GM18868 (cell line): ENCODE results near the gene SMYD1.

Source experiments
- ATAC-seq: cut with Tn5 transposase; IDR thresholded peaks from one replicate; pipeline ENCODE4 v1.9.1; 2021; ENCODE audit warnings: mild to moderate bottlenecking, moderate library complexity; ENCODE audit not compliant: unreplicated experiment

The SMYD1 gene

GRCh38 chr2:88139203-88139702 lies 71.6 kb downstream of the SMYD1 start:
- ATAC-seq = no peak

DNA sequence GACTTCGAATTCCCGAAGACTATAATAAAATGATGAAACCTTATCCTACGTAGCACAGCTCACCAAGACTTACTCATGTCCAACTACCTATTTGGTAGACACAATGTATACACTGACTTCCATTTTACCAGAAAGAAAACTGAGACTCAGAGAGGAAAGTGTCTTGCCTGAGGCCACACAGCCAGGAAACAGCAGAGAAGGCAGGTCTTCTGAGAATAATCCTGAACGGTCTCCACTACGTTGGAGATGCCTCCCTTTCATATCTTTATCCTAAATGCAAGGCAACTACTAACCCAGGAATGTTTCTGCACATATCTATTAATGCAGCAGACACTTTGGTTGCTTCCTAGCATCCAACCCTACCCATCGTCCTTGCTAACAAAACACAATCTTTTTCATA lies 72.2 kb downstream of the SMYD1 start:
- no peak for ATAC-seq

DNA sequence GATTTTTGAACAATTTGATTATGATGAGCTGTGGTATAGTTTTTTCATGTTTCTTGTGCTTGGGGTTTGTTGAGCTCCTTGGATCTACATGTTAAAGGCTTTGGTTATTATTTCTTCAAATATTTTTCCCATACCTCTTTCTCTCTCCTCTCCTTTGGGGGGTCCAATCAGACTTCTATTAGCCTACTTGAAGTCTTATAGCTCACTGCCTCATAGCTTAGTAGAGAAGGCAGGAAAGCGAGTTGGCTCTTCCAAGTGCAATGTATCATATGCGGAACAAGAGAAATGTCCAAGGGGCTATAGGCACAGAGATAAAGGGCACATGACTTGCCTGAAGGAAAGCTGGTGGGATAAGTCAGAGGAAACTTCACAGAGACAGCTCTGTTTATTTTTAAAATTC lies 74.3 kb downstream of the SMYD1 start:
- no peak for ATAC-seq

GRCh38 chr2:88144271-88144670 lies 76.6 kb downstream of the SMYD1 start:
- no peak for ATAC-seq

DNA sequence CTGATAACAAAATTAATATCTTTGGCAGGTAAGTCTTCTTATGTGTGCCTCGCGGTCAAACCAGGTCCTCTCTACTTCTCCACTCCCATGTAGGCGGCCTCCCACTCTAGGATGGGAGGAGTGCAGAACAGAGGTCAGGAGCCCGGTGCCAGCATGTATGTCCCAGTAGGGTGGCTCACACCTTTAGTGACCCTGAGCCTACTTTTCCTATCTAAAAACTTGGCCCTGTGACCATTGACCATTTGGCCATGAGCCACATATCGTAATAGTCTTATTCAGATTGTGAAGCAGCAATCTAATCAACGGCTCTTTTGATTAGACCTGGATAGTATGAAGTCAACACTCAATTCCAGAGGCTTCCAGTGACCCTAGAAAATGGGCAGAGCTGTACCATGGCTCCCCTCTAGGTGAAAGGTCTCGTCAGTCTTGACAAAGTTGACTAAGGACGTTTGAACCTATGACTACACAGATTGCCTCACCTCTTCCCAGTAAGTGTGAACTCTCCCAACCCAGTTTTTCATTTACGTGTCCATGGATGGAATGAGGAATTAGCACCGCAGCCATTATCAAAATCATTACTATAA lies 77.4 kb downstream of the SMYD1 start:
- no peak for ATAC-seq

DNA sequence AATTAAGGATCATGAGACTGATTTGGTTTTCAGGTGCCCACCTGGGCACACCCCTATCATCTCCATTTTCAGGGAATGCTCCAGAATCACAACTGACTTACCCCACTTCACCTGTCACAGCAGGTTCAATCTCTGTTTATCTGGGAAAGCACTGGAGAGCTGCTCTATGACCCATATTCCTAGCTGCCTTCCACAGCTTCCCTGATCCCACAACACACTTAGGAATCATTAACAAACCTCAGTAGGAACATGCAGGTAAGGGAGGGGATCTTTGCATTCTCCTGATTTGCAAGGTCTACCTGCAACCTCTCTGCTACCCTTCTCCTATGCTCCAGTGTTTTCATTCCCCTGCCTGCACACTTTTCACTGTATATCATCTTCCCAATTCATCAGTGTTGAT lies 79.0 kb downstream of the SMYD1 start:
- no peak for ATAC-seq

- ATAC-seq = no peak
Observed at GRCh38 chr2:88147145-88147544, 79.5 kb downstream of the SMYD1 start.

DNA sequence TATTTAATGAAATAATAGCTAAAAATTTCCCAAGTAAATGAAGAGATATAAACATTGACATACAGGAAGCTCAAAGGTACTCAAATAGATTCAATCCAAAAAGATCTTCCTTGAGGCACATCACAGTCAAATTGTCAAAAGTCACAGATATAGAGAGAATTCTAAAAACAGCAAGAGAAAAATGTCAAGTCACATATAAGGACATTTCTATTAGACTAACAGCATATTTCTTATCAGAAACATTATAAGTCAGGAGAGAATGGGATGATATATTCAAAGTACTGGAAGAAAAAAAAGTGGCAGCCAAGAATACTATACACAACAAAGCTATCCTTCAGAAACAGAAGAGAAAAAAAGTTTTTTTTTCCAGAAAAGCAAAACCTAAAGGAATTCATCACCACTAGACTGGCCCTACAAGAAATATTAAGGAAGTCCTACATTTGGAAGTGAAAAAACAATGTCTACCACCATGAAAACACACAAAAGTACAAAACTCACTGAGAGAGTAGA lies 81.4 kb downstream of the SMYD1 start:
- no peak for ATAC-seq

DNA sequence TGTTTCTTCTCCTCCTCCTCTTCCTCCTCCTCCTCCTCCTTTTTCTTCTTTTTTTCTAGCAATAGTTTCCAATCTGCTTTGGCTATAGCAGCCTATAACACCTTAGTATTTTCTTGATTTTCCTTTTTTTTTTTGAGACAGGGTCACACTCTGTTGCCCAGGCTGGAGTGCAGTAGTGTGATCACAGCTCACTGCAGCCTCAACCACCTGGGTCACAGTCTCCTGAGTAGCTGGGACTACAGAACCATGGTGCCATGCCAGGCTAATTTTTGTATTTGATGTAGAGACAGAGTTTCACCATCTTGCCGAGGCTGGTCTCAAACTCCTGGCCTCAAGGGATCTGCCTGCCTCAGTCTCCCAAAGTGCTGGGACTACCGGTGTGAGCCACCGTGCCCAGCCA lies 91.9 kb downstream of the SMYD1 start:
- no peak for ATAC-seq

GRCh38 chr2:88159955-88160415 lies 92.4 kb downstream of the SMYD1 start:
- no peak for ATAC-seq

- no peak for ATAC-seq
Observed at GRCh38 chr2:88160517-88160916, 92.9 kb downstream of the SMYD1 start.

GRCh38 chr2:88161446-88162244 lies 94.0 kb downstream of the SMYD1 start:
- ATAC-seq = no peak
